MCF 10A (cell line): ENCODE measurements around the gene RHBG. TPM values are rescaled to one million over a fixed set of nuclear protein-coding genes. Genes with fewer than 3 reads are reported as not detected.

ENCODE experiments used
- BruUV-seq: library from RNA; stranded (reverse); fragments of 400-500 nt; replicated peaks from 2 replicates; lab custom pipeline; 2021; lab: Mats Ljungman, UMichigan
- CTCF ChIA-PET: fragments of 300-600 bp; sonication (Branson Sonifier 250); formaldehyde crosslinking; extraction: SDS; loops from one replicate; lab custom pipeline; 2021; ENCODE audit warnings: antibody characterized with exemption, inconsistent platforms; lab: Yijun Ruan, JAX
- POLR2A ChIA-PET: fragments of 300-600, 350-650 bp; sonication (Branson Sonifier 250); formaldehyde crosslinking; extraction: SDS; loops from one replicate; lab custom pipeline; 2020; ENCODE audit warnings: antibody characterized with exemption, inconsistent platforms; lab: Yijun Ruan, JAX
- DNase-seq: peaks from one replicate; pipeline ENCODE4 v3.0.0-alpha.2; 2018; ENCODE audit not compliant: unreplicated experiment
- H3K27ac Mint-ChIP-seq: one replicate; pipeline ENCODE4 v1.8.0; 2022; ENCODE audit warnings: mild to moderate bottlenecking, low read depth, mixed read lengths; ENCODE audit not compliant: unreplicated experiment
- H3K27me3 Mint-ChIP-seq: one replicate; pipeline ENCODE4 v1.8.0; 2022; ENCODE audit warnings: mixed read lengths; ENCODE audit not compliant: insufficient read depth, unreplicated experiment
- H3K36me3 Mint-ChIP-seq: one replicate; pipeline ENCODE4 v1.8.0; 2022; ENCODE audit warnings: mild to moderate bottlenecking, moderate library complexity, mixed read lengths; ENCODE audit not compliant: insufficient read depth, unreplicated experiment
- H3K4me1 Mint-ChIP-seq: one replicate; pipeline ENCODE4 v1.8.0; 2022; ENCODE audit warnings: mixed read lengths; ENCODE audit not compliant: insufficient read depth, unreplicated experiment
- H3K4me3 Mint-ChIP-seq: one replicate; pipeline ENCODE4 v1.8.0; 2022; ENCODE audit warnings: mild to moderate bottlenecking, moderate library complexity, mixed read lengths; ENCODE audit not compliant: unreplicated experiment
- H3K9me3 Mint-ChIP-seq: one replicate; pipeline ENCODE4 v1.8.0; 2022; ENCODE audit warnings: mixed read lengths; ENCODE audit not compliant: unreplicated experiment
- intact Hi-C: fragments of 100-400 bp; cut with micrococcal nuclease; formaldehyde crosslinking; loops from 2 replicates; pipeline ENCODE4 v1.14.1; 2022
- microRNA-seq: library from miRNA; unstranded; fragments of <30 nt; microRNA quantifications from one replicate; pipeline ENCODE4 v1.2.0, GENCODE V29; 2022
- total RNA-seq: library from RNA; stranded (reverse); gene quantifications from 2 replicates; pipeline ENCODE4 v1.2.3, GENCODE V29; 2022
- TF ChIP-seq, protein P1 (sequence below): fragments of 200-600 bp; IDR thresholded peaks from one replicate; pipeline ENCODE4 v1.8.0; 2022; ENCODE audit warnings: antibody characterized with exemption, mild to moderate bottlenecking; ENCODE audit not compliant: unreplicated experiment

Gene RHBG
- total RNA-seq, 1 experiment from 2014 or later = not detected

DNA sequence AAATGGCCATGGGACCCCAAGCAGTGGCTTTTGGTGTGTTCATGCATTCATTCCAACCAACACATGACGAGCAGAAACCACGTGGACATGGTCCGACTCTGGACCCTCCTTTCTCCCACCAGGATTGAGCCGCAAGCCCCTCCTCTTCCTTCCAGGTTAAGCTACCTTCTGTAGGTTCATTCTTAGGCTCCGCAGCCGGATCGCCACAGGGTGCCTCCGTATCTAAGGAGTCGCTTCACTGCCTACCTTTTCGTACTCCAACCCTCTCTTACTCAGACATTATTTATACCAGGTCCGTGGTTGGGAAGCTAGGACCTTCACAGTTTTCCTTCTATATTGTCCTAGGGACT, 63.6 kb downstream of the RHBG start:
- Mint-ChIP-seq H3K9me3 (no peaks in the 10 kb centered on the region), H3K27me3 (peaks cover 99% of the 10 kb centered on the region), H3K4me1 (no peaks in the 10 kb centered on the region), H3K27ac (no peak overlapping the region), H3K4me3 (no peak overlapping the region), H3K36me3 (no peaks in the 10 kb centered on the region)
- TF ChIP-seq, protein P1, sequence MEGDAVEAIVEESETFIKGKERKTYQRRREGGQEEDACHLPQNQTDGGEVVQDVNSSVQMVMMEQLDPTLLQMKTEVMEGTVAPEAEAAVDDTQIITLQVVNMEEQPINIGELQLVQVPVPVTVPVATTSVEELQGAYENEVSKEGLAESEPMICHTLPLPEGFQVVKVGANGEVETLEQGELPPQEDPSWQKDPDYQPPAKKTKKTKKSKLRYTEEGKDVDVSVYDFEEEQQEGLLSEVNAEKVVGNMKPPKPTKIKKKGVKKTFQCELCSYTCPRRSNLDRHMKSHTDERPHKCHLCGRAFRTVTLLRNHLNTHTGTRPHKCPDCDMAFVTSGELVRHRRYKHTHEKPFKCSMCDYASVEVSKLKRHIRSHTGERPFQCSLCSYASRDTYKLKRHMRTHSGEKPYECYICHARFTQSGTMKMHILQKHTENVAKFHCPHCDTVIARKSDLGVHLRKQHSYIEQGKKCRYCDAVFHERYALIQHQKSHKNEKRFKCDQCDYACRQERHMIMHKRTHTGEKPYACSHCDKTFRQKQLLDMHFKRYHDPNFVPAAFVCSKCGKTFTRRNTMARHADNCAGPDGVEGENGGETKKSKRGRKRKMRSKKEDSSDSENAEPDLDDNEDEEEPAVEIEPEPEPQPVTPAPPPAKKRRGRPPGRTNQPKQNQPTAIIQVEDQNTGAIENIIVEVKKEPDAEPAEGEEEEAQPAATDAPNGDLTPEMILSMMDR = no peak
- DNase-seq = no peak
- no TSS peak for BruUV-seq
- intact Hi-C loops = no loop called here
- ChIA-PET POLR2A (interaction anchor here (0.7 kb wide), 1 partner anchor 86 kb away, joined by 3 read pairs; no protein-coding TSS in a partner anchor), CTCF (interaction anchor here (0.6 to 6.7 kb wide), 10 partner anchors 10 to 176 kb away, joined by 3 to 76 read pairs (median 4); no protein-coding TSS in a partner anchor)

DNA sequence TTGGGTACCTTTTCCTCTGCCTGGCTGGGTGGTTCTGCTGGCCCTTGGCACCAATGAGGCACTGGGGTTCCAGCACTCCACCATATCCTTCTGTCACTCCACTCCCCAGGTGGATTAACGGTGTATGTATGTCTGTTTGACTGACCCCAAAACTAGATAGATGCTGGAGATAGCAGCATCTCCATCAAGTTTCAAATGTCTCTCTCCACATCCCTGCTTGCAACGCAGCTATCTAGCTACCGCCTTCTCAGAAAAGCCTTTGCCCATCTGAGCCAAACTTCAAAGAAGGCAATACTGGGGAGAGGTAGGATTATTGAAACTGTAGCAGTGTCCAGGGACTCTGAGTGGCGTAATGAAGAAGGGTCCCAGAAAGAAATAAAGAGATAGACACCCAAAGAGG, 64.0 kb downstream of the RHBG start:
- no TSS peak for BruUV-seq
- Mint-ChIP-seq H3K27me3 (peaks cover 99% of the 10 kb centered on the region), H3K4me1 (no peaks in the 10 kb centered on the region), H3K27ac (no peak overlapping the region), H3K36me3 (no peaks in the 10 kb centered on the region), H3K4me3 (no peak overlapping the region), H3K9me3 (no peaks in the 10 kb centered on the region)
- intact Hi-C loops = no loop called here
- TF ChIP-seq, protein P1 = no peak
- DNase-seq = no peak
- ChIA-PET CTCF (interaction anchor here (0.8 to 6.7 kb wide), 6 partner anchors 13 to 58 kb away, joined by 3 to 76 read pairs (median 4); no protein-coding TSS in a partner anchor), POLR2A (interaction anchor here (0.7 kb wide), 1 partner anchor 87 kb away, joined by 3 read pairs; no protein-coding TSS in a partner anchor)

DNA sequence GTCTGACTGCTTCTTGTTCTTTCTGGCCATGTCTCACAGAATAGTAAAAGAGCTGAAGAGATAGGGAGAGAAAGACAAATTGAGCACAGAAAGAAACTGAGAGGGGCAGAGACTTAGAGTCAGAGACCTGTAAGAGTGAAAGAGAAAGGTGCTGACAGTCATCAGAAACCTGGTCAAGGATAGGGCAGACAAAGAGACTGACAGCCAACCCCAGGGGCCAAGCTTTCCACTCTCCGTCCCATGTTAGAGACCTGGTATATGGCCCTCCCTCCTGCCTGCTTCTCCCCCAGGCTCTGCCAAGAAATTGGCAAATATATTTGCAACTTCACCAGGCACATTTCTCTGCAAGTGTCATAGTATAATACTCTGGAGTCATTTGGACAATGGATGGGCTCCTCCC, 64.6 kb downstream of the RHBG start:
- no peaks in the 10 kb centered on the region for H3K9me3 Mint-ChIP-seq
- BruUV-seq = no TSS peak
- DNase-seq = no peak
- H3K4me1 Mint-ChIP-seq = no peaks in the 10 kb centered on the region
- TF ChIP-seq, protein P1 = no peak
- no peak overlapping the region for H3K27ac Mint-ChIP-seq
- H3K27me3 Mint-ChIP-seq = peaks cover 99% of the 10 kb centered on the region
- ChIA-PET POLR2A (no interaction called here), CTCF (interaction anchor here (0.7 to 6.7 kb wide), 5 partner anchors 12 to 636 kb away, joined by 3 to 76 read pairs (median 5); no protein-coding TSS in a partner anchor)
- intact Hi-C loops = no loop called here
- no peak overlapping the region for H3K4me3 Mint-ChIP-seq
- H3K36me3 Mint-ChIP-seq = no peaks in the 10 kb centered on the region

Small RNAs within 50 kb of the gene (microRNA-seq; reads per million reads assigned to microRNA genes)
- not detected for gene MIR9-1

Other genes starting within 250 kb of the RHBG start
- 1.5 and 4.7 TPM in 2 replicates for gene SEMA4A, start 215.6 kb upstream of the RHBG start, total RNA-seq
- 28.7 and 32.3 TPM in 2 replicates for gene SLC25A44, start 175.1 kb upstream of the RHBG start, total RNA-seq
- 51.0 and 77.7 TPM in 2 replicates for gene PMF1, start 156.2 kb upstream of the RHBG start, total RNA-seq
- 1.9 and 2.6 TPM in 2 replicates for gene BGLAP, start 127.0 kb upstream of the RHBG start, total RNA-seq
- gene PAQR6, start 121.2 kb upstream of the RHBG start, total RNA-seq = 21.5 and 29.2 TPM in 2 replicates
- 118 and 140 TPM in 2 replicates for gene SMG5, start 86.4 kb upstream of the RHBG start, total RNA-seq
- gene TMEM79, start 84.9 kb upstream of the RHBG start, total RNA-seq = 8.1 and 12.5 TPM in 2 replicates
- 12.9 and 17.5 TPM in 2 replicates for gene GLMP, start 73.5 kb upstream of the RHBG start, total RNA-seq
- 0.49 TPM in 1 of 2 replicates, not detected in the other for gene VHLL, start 69.9 kb upstream of the RHBG start, total RNA-seq
- 495 and 574 TPM in 2 replicates for gene CCT3, start 30.9 kb upstream of the RHBG start, total RNA-seq
- gene TSACC, start 30.7 kb upstream of the RHBG start, total RNA-seq = 1.8 and 3.6 TPM in 2 replicates
- gene MEF2D, start 131.6 kb downstream of the RHBG start, total RNA-seq = 113 and 131 TPM in 2 replicates
- gene IQGAP3, start 203.4 kb downstream of the RHBG start, total RNA-seq = 36.4 and 48.3 TPM in 2 replicates
- not detected in 2 replicates for gene TTC24, start 210.5 kb downstream of the RHBG start, total RNA-seq
- 141 and 155 TPM in 2 replicates for gene NAXE, start 222.6 kb downstream of the RHBG start, total RNA-seq
- 67.3 and 107 TPM in 2 replicates for gene GPATCH4, start 232.3 kb downstream of the RHBG start, total RNA-seq